Mucosa of stomach (tissue), 1 donor: Measurements from ENCODE around the gene MALRD1.

Experiments
- H3K27me3 ChIP-seq: one replicate; pipeline ENCODE4 v1.7.0; 2013; ENCODE audit warnings: mild to moderate bottlenecking, low read length; ENCODE audit not compliant: control insufficient read depth, insufficient read depth
- H3K36me3 ChIP-seq: one replicate; pipeline ENCODE4 v1.7.0; 2013; ENCODE audit warnings: low read length; ENCODE audit not compliant: control insufficient read depth, insufficient read depth
- H3K4me1 ChIP-seq: one replicate; pipeline ENCODE4 v1.7.0; 2013; ENCODE audit warnings: mild to moderate bottlenecking, low read length; ENCODE audit not compliant: control insufficient read depth, insufficient read depth
- H3K4me3 ChIP-seq: one replicate; pipeline ENCODE4 v1.7.0; 2013; ENCODE audit warnings: low read length
- H3K9ac ChIP-seq: one replicate; pipeline ENCODE4 v1.7.0; 2013; ENCODE audit warnings: mild to moderate bottlenecking, low read length, moderate library complexity
- H3K9me3 ChIP-seq: one replicate; pipeline ENCODE4 v1.7.0; 2013; ENCODE audit warnings: mild to moderate bottlenecking, low read length, moderate library complexity; ENCODE audit not compliant: control insufficient read depth
- donor health status: Pancreatic carcinoma.

The MALRD1 gene

DNA sequence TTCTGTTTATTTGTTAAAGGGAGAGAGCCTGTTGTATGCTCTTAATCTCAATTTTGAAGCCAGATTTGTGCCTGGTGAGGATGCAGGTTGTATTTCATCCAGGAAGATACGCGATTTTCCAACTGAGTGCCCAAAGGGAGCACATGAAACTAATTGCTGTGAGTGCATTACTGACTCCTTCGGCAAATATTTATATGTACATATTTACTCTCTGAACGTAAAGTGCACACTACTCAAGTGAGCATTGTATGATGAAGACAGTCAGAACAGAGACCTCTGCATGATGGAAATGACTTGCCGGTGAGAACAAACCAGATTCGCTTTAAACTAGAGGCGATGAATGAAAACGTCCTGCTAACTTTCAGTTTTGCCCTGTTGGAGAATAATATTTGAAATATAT lies 130.1 kb downstream of the MALRD1 start:
- Histone ChIP-seq H3K9ac (no peak overlapping the region), H3K4me1 (no peaks in the 10 kb centered on the region), H3K9me3 (no peaks in the 10 kb centered on the region), H3K4me3 (no peak overlapping the region), H3K36me3 (no peaks in the 10 kb centered on the region), H3K27me3 (no peaks in the 10 kb centered on the region)

DNA sequence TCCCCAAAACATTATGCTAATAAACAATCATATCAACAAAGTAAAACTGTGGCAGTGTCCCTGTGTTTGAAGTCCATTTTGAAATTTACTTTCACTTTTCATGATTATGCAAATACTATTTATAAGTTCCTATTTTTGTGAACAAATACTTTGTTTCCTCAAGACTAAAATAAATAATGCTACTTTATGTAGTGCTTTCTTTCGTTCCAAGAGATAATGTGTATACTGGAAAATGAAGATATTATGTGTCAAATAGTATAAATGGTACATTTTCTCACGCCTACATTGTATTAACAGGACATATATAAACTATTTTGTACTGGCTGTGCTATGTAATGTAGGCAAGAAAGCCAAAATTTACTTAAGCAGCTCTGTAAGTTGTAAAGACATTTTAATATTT lies 136.3 kb downstream of the MALRD1 start:
- Histone ChIP-seq H3K4me1 (no peaks in the 10 kb centered on the region), H3K27me3 (no peaks in the 10 kb centered on the region), H3K36me3 (no peaks in the 10 kb centered on the region), H3K4me3 (no peak overlapping the region), H3K9me3 (no peaks in the 10 kb centered on the region), H3K9ac (no peak overlapping the region)

DNA sequence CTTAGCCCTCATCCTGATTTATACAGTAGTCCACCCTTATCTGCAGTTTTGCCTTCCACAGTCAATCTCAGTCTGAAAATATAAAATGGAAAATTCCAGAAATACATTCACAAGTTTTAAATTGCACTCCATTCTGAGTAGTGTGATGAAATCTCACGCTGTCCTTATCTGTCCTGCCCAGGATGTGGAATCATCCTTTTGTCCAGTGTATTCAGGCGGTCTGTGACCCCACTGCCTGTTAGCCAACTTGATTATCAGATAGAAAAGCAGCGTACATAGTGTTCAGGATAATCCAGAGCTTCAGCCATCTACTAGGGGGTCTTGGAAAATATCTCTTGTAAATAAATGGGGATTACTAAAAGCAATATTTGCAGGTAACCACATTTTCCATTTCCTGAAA lies 146.3 kb downstream of the MALRD1 start:
- no peaks in the 10 kb centered on the region for H3K9me3 ChIP-seq
- H3K4me3 ChIP-seq, result no peak overlapping the region
- no peaks in the 10 kb centered on the region for H3K27me3 ChIP-seq
- no peaks in the 10 kb centered on the region for H3K36me3 ChIP-seq
- no peaks in the 10 kb centered on the region for H3K4me1 ChIP-seq
- H3K9ac ChIP-seq, result no peak overlapping the region

DNA sequence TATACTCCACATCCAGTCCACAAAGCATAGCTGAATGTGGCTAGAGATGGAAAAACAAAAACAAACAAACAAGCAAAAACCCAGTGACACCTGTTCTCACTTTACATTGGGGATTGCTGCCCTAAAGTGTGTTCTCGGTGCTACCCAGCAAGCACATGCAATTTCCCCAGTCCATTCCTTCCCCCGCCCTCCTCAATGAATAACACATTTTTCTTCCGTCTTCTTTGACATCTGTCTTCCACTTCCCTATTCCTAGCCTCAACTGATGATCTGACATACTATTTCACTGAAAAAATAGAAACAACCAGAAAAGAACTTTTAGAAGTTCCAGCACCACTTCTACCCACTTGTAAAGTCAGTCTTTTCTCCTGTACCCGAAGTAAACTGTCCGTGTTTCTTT lies 147.1 kb downstream of the MALRD1 start:
- H3K4me1 ChIP-seq, result no peaks in the 10 kb centered on the region
- H3K27me3 ChIP-seq, result no peaks in the 10 kb centered on the region

DNA sequence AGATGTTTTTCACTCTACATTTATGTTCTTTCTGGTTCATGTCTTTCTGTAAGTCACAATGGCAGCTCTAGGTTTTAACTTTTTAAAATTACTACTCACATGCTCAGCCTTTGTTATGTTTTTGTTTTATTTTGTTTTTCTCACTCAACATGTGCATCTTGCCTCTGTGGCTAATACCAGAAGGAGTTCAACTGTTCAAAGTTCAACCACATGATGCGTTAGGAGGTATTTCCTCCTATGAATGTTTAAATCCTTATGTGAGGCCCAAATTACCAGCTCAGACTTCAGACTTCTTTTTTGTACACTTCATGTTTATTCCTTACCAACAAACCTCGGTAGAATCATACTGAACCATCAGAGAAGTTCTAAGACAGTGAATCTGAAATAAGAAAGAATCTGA lies 151.6 kb downstream of the MALRD1 start:
- Histone ChIP-seq H3K36me3 (no peaks in the 10 kb centered on the region), H3K9me3 (no peaks in the 10 kb centered on the region), H3K27me3 (no peaks in the 10 kb centered on the region), H3K9ac (no peak overlapping the region), H3K4me1 (no peaks in the 10 kb centered on the region), H3K4me3 (no peak overlapping the region)

More for the DNA sequence above, 147.1 kb downstream of the MALRD1 start:
- Histone ChIP-seq H3K9me3 (no peaks in the 10 kb centered on the region), H3K9ac (no peak overlapping the region), H3K36me3 (no peaks in the 10 kb centered on the region), H3K4me3 (no peak overlapping the region)

DNA sequence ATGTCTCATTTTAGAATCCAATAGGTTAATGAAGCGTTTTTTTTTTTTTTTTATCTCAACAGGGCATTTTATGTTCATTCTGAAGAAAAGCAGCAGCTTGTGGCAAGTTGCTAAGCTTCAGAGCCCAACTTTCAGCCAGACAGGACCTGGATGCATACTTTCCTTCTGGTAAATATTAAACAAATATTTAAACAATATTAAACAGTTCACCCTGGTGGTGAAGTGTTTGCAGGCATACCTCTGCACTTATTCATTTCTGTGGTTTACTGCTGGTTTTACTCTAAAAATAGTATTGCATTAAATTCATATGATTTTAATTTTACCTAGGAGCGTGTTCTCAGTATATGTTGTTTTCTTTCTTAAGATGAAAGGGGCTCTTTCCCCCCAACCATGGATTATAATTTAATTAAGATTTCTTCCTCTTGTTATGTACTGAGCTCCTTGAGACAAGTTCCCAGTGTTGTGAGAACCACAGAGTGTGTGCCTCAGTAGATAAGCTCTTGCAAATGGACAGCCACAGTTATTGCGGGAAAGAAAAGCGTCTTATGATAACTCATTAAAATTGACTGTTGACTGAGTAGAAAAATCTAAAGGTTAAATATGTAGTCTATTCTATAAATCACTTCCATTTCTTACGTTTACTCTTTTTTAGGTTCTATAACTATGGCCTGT lies 155.8 kb downstream of the MALRD1 start:
- no peak overlapping the region for H3K9ac ChIP-seq
- H3K4me3 ChIP-seq, result no peak overlapping the region
- no peaks in the 10 kb centered on the region for H3K36me3 ChIP-seq
- no peaks in the 10 kb centered on the region for H3K9me3 ChIP-seq
- H3K27me3 ChIP-seq, result no peaks in the 10 kb centered on the region
- H3K4me1 ChIP-seq, result no peaks in the 10 kb centered on the region

DNA sequence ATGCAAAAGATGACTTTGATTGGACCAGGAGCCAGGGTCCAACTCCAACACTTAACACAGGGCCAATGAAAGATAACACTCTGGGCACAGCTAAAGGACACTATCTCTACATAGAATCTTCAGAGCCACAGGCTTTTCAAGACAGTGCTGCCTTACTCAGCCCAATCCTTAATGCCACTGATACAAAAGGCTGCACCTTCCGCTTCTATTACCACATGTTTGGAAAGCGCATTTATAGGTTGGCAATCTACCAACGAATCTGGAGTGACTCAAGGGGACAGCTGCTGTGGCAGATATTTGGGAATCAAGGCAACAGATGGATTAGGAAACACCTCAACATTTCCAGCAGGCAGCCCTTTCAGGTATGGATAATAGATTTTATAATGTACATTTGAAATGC lies 160.7 kb downstream of the MALRD1 start:
- no peak overlapping the region for H3K9ac ChIP-seq
- no peaks in the 10 kb centered on the region for H3K4me1 ChIP-seq
- H3K36me3 ChIP-seq, result no peaks in the 10 kb centered on the region
- H3K4me3 ChIP-seq, result no peak overlapping the region
- H3K27me3 ChIP-seq, result no peaks in the 10 kb centered on the region
- H3K9me3 ChIP-seq, result no peaks in the 10 kb centered on the region

DNA sequence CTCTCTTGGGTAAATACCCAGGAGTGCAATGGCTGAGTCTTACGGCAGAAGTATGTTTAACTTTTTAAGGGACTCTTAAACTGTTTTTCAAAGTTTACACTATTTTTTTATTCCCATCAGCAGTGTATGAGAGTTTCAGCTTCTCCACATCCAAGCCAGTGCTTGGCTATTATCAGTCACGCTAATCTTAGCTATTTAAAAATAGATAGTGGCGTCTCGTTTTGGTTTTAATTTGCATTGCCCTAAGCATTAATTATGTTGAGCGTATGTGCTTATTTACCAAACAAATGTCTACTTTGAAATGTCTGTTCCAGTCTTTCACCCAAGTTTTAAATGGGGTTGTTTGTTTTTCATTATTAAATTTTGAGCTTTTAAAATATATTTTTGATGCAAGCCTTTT lies 164.0 kb downstream of the MALRD1 start:
- no peaks in the 10 kb centered on the region for H3K27me3 ChIP-seq
- H3K4me3 ChIP-seq, result no peak overlapping the region
- H3K9me3 ChIP-seq, result no peaks in the 10 kb centered on the region
- no peak overlapping the region for H3K9ac ChIP-seq
- no peaks in the 10 kb centered on the region for H3K36me3 ChIP-seq
- H3K4me1 ChIP-seq, result no peaks in the 10 kb centered on the region

DNA sequence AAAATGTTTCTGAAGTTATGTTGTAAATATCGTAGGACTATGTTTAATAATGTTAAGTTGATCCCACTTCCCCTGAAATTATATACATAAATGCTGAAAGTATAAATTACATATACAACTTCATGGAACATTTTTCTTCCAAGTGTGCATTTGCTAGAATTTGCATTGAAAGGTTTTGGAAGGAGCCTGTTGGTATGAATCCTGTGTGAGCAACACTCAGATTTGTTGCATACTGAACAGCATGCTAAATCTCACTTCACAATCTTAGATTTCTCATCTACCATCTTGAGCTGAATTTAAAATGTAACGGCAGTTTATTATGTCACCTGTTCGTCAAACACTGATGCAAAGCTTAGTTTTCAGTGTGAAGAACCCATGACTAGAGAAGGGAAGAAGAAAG lies 172.6 kb downstream of the MALRD1 start:
- Histone ChIP-seq H3K4me3 (no peak overlapping the region), H3K9me3 (no peaks in the 10 kb centered on the region), H3K27me3 (no peaks in the 10 kb centered on the region), H3K4me1 (no peaks in the 10 kb centered on the region), H3K9ac (no peak overlapping the region), H3K36me3 (no peaks in the 10 kb centered on the region)

DNA sequence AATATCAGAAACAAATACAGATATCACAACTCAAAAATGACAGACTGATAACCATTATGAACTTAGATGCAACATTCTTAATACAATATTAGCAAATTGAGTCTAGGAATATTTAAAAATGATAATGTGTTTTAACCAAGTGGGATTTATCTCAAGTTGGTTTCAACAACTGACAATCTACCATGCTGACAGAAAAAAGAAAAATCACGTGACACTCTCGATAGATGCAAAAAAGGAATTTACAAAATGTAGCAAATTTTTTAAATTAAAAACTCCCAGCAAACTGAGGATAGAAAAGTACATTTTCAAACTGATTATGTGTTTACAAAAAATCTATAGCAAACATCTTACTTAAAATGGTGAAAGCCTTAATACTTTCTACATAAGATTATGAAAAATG lies 177.4 kb downstream of the MALRD1 start:
- Histone ChIP-seq H3K9me3 (no peaks in the 10 kb centered on the region), H3K36me3 (no peaks in the 10 kb centered on the region), H3K9ac (no peak overlapping the region), H3K4me1 (no peaks in the 10 kb centered on the region), H3K4me3 (no peak overlapping the region), H3K27me3 (no peaks in the 10 kb centered on the region)

DNA sequence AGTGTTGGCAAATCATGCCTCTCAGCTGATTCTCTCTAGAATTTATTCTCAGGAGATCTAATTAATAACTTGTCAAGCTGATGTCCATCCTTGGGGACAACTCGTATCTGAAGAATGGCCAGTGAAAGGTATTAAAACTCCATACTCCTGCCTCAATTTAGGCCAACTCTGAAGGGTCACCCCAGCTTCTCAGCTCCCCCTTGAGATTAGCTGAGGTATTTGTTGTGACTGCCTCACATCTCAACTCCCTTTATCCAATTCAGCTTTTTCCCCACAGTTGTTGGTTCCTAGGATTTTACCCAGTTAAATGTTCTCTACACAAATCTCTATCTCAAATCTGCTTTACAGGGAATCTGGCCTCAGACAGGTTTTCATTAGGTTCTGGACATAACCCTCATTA lies 182.4 kb downstream of the MALRD1 start:
- H3K9me3 ChIP-seq, result no peaks in the 10 kb centered on the region
- H3K9ac ChIP-seq, result no peak overlapping the region
- H3K27me3 ChIP-seq, result no peaks in the 10 kb centered on the region
- H3K4me1 ChIP-seq, result no peaks in the 10 kb centered on the region
- H3K4me3 ChIP-seq, result no peak overlapping the region
- no peaks in the 10 kb centered on the region for H3K36me3 ChIP-seq

DNA sequence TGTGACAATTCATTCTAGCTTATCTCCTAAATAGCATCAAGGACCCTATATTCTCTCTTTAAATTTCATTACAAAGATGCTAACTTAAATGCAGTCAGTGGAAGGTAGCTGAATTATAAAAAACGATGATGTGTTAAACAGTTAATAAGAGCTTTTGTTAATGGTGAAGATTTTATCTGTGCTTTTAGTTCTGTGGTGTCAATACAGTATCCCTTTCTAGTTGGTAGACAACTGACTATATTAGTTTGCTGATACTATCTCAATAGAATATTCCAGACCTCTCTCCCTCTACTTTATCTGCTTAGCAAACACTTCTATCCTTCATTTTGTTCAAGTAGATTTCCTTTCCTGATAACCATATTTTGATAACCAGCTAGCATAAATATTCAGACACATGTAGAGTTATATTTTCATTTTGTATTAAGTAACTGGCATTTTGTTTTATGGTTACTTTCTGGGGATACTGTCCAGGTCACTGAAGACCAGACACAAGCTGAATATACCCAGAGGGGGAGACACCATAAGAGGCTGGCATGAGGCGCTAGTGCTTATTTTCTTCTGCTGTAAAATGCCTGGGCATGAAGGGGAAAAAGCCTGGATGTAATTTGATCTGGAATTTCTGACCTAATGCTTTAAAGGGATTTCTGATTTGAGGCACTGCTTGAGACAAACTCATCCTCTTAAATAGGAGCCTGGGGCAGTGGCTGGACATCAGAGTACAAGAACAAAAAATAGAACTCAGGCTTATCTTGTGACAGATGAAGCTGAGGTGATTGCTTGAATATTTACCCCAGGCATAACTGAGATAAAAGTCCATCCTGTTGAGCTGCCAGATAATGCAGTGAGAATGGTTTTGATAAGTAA lies 197.5 kb downstream of the MALRD1 start:
- Histone ChIP-seq H3K9ac (no peak overlapping the region), H3K4me3 (no peak overlapping the region), H3K9me3 (no peaks in the 10 kb centered on the region), H3K27me3 (no peaks in the 10 kb centered on the region), H3K4me1 (no peaks in the 10 kb centered on the region), H3K36me3 (no peaks in the 10 kb centered on the region)
